Suppressor macrophage (primary cell): Measurements from ENCODE around the gene PCDHGB4.
"Not testable (repeated sequence)": the region's sequence is repeated elsewhere in the genome, so short reads cannot be mapped to it uniquely, and the experiment has no call there.

ENCODE experiments used
- DNase-seq, 4 experiments: peaks; one replicate each; pipeline ENCODE4 v3.0.0-alpha.2; 2020 to 2022

Gene PCDHGB4

DNA sequence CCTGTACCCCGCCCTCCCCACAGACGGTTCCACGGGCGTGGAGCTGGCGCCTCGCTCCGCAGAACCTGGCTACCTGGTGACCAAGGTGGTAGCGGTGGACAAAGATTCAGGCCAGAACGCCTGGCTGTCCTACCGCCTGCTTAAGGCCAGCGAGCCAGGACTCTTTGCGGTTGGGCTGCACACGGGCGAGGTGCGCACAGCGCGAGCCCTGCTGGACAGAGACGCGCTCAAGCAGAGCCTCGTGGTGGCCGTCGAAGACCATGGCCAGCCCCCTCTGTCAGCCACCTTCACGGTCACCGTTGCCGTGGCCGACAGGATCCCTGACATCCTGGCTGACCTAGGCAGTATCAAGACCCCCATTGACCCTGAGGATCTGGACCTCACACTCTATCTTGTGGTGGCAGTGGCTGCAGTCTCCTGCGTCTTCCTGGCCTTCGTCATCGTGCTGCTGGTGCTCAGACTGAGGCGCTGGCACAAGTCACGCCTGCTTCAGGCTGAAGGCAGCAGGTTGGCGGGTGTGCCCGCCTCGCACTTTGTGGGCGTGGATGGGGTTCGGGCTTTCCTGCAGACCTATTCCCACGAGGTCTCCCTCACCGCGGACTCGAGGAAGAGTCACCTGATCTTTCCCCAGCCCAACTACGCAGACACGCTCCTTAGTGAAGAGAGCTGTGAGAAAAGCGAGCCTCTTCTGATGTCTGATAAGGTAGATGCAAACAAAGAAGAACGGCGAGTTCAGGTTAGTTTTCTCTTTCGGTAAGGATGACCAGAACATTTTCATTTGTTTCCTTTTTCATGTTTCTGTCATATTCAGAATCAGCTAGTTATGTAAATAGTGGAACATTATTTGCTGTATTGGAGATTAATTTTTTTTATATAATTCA is 21.2 kb upstream of the PCDHGB4 start:
- no peak for DNase-seq

GRCh38 chr5:141369994-141370848 is 17.3 kb upstream of the PCDHGB4 start, which contains the start of gene PCDHGB3:
PCDHGB3 (plus strand) TSS chr5:141370242; CDS start chr5:141370395, 153 bp downstream.
- peak; percentile 11 to 64 (median 43) for DNase-seq

GRCh38 chr5:141371572-141372475 is 15.7 kb upstream of the PCDHGB4 start:
- no peak for DNase-seq

- peak in 1 of 4 experiments; percentile 18 for DNase-seq
Measured at GRCh38 chr5:141373673-141374317, 13.7 kb upstream of the PCDHGB4 start, which contains the start of gene PCDHGA6. PCDHGA6 (plus strand) TSS chr5:141373891; CDS start chr5:141374084, 193 bp downstream.

DNA sequence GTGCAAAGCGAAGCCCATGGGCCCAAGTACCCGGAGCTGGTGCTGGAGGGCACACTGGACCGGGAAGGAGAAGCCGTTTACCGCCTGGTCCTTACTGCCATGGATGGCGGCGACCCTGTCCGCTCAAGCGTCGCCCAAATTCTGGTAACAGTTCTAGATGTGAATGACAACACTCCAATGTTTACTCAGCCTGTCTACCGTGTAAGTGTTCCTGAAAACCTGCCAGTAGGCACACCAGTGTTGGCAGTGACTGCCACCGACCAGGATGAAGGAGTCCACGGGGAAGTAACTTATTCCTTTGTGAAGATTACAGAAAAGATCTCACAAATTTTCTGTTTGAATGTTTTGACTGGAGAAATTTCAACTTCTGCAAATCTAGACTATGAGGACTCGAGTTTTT is 12.9 kb upstream of the PCDHGB4 start:
- no peak for DNase-seq

DNA sequence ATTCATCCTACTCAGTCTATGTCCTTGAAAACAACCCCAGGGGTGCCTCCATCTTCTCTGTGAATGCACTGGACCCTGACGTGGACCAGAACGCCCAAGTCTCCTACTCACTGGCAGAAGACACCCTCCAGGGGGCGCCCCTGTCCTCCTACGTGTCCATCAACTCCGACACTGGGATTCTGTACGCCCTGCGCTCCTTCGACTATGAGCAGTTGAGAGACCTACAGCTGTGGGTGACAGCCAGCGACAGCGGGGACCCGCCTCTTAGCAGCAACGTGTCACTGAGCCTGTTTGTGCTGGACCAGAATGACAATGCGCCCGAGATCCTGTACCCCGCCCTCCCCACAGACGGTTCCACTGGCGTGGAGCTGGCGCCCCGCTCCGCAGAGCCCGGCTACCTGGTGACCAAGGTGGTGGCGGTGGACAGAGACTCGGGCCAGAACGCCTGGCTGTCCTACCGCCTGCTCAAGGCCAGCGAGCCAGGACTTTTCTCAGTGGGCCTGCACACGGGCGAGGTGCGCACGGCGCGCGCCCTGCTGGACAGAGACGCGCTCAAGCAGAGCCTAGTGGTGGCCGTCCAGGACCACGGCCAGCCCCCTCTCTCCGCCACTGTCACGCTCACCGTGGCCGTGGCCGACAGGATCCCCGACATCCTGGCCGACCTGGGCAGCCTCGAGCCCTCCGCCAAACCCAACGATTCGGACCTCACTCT is 11.9 kb upstream of the PCDHGB4 start:
- DNase-seq, result not testable (repeated sequence)

DNA sequence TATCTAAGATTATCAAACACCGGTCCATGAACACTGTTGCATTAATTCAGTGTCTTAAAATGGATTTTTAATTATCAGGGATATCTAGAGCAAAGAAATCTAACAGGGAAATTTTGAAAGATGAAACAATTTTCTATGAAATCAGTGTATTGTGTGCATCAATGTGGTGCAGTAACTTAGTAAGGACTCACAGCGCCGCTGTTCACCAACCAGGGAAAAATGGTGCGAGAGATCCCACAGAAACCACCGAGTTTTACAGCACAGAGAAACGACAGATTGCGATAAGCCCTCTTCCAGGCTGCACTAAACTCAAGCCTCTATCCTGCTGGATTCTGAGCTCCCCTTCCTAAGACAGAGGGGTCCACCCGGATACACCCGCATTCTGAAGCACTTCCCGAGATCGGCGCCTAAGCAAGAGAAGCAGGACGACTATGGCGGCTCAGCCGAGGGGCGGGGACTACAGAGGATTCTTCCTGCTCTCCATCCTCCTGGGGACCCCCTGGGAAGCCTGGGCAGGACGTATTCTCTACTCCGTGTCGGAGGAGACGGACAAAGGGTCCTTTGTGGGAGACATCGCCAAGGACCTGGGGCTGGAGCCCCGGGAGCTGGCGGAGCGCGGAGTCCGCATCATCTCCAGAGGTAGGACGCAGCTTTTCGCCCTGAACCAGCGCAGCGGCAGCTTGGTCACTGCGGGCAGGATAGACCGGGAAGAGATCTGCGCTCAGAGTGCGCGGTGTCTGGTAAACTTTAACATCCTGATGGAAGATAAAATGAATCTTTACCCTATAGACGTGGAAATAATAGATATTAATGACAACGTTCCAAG is 4.8 kb upstream of the PCDHGB4 start, which contains the start of gene PCDHGA7:
PCDHGA7 (plus strand) TSS at position 274 of the 826 bp plus-strand sequence; CDS start at position 432, 158 bp downstream.
- DNase-seq, result no peak

- DNase-seq, result no peak
Measured at GRCh38 chr5:141383345-141383744, 4.2 kb upstream of the PCDHGB4 start.

DNA sequence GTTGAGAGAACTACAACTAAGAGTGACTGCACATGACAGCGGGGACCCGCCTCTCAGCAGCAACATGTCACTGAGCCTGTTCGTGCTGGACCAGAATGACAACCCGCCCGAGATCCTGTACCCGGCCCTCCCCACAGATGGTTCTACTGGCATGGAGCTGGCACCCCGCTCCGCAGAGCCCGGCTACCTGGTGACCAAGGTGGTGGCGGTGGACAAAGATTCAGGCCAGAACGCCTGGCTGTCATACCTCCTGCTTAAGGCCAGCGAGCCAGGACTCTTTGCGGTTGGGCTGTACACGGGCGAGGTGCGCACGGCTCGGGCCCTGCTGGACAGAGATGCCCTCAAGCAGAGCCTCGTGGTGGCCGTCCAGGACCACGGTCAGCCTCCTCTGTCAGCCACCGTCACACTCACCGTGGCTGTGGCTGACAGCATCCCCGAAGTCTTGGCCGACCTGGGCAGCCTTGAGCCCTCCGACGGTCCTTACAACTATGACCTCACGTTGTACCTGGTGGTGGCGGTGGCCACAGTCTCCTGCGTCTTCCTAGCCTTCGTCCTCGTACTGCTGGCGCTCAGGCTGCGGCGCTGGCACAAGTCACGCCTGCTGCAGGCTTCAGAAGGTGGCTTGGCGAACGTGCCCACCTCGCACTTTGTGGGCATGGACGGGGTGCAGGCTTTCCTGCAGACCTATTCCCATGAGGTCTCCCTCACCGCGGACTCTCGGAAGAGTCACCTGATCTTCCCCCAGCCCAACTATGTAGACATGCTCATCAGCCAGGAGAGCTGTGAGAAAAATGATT is 2.8 kb upstream of the PCDHGB4 start:
- DNase-seq, result no peak

DNA sequence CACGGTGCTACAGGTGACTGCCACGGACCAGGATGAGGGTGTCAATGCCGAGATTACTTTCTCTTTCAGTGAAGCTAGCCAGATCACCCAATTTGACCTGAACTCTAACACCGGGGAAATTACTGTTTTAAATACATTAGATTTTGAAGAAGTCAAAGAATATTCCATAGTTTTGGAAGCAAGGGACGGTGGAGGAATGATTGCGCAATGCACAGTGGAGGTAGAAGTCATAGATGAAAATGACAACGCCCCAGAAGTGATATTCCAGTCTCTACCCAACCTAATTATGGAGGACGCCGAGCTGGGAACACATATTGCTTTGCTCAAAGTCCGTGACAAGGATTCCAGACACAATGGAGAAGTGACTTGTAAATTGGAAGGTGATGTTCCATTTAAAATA is 1.2 kb downstream of the PCDHGB4 start:
- no peak for DNase-seq

DNA sequence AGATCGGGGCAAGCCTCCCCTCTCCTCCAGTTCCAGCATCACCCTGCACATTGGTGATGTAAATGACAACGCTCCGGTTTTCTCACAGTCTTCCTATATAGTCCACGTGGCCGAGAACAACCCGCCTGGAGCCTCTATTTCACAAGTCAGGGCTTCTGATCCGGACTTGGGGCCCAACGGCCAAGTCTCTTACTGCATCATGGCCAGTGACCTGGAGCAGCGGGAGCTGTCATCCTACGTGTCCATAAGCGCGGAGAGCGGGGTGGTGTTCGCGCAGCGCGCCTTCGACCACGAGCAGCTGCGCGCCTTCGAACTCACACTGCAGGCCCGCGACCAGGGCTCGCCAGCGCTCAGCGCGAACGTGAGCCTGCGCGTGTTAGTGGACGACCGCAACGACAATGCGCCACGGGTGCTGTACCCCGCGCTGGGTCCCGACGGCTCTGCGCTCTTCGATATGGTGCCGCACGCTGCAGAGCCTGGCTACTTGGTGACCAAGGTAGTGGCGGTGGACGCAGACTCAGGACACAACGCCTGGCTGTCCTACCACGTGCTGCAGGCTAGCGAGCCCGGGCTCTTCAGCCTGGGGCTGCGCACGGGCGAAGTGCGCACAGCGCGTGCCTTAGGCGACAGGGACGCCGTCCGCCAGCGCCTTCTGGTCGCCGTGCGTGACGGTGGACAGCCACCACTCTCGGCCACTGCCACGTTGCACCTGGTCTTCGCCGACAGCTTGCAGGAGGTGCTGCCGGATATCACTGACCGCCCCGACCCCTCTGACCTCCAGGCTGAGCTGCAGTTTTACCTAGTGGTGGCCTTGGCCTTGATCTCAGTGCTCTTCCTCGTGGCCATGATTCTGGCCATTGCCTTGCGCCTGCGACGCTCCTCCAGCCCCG is 1.9 kb downstream of the PCDHGB4 start:
- no peak for DNase-seq

- DNase-seq, result no peak
Measured at GRCh38 chr5:141392429-141393198, 5.1 kb downstream of the PCDHGB4 start, which contains the start of gene PCDHGA8. PCDHGA8 (plus strand) TSS chr5:141392633; CDS start chr5:141392814, 181 bp downstream.

DNA sequence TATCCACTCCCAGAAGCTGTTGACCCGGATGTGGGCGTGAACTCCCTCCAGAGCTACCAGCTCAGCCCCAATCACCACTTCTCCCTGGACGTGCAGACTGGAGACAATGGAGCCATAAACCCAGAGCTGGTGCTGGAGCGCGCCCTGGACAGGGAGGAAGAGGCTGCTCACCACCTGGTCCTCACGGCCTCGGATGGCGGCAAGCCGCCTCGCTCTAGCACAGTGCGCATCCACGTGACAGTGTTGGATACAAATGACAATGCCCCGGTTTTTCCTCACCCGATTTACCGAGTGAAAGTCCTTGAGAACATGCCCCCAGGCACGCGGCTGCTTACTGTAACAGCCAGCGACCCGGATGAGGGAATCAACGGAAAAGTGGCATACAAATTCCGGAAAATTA is 5.8 kb downstream of the PCDHGB4 start:
- DNase-seq, result no peak

DNA sequence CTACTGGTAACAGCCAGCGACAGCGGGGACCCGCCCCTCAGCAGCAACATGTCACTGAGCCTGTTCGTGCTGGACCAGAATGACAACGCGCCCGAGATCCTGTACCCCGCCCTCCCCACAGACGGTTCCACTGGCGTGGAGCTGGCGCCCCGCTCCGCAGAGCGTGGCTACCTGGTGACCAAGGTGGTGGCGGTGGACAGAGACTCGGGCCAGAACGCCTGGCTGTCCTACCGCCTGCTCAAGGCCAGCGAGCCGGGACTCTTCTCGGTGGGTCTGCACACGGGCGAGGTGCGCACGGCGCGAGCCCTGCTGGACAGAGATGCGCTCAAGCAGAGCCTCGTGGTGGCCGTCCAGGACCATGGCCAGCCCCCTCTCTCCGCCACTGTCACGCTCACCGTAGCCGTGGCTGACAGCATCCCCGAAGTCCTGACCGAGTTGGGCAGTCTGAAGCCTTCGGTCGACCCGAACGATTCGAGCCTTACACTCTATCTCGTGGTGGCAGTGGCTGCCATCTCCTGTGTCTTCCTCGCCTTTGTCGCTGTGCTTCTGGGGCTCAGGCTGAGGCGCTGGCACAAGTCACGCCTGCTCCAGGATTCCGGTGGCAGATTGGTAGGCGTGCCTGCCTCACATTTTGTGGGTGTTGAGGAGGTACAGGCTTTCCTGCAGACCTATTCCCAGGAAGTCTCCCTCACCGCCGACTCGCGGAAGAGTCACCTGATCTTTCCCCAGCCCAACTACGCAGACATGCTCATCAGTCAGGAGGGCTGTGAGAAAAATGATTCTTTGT is 7.1 kb downstream of the PCDHGB4 start:
- DNase-seq, result not testable (repeated sequence)

- peak; percentile 51 to 81 (median 66) for DNase-seq
Measured at GRCh38 chr5:141397756-141398551, 10.5 kb downstream of the PCDHGB4 start, which contains the start of gene PCDHGB5. PCDHGB5 (plus strand) TSS chr5:141397947; CDS start chr5:141398128, 181 bp downstream.
